Right renal cortex interstitium (tissue), 3 donors: Measurements from ENCODE around the gene TBC1D4. TPM values are rescaled to one million over a fixed set of nuclear protein-coding genes. Genes with fewer than 3 reads are reported as not detected.
"Not testable (repeated sequence)": the region's sequence is repeated elsewhere in the genome, so short reads cannot be mapped to it uniquely, and the experiment has no call there.

Source experiments
- DNase-seq, 3 donors: peaks; one replicate each; pipeline ENCODE4 v3.0.0-alpha.2; 2013; ENCODE audit warnings: low read depth in 3 of 3, low spot score in 2 of 3
- polyA plus RNA-seq, 3 donors: library from polyadenylated mRNA; unstranded; fragments of 120-200 nt; gene quantifications; one replicate each; pipeline ENCODE4 v1.2.1, GENCODE V29; 2013; ENCODE audit not compliant: insufficient read length in 3 of 3

TBC1D4 gene
- polyA plus RNA-seq, 3 donors = 49.1 to 56.6 (median 53.3) TPM

DNA sequence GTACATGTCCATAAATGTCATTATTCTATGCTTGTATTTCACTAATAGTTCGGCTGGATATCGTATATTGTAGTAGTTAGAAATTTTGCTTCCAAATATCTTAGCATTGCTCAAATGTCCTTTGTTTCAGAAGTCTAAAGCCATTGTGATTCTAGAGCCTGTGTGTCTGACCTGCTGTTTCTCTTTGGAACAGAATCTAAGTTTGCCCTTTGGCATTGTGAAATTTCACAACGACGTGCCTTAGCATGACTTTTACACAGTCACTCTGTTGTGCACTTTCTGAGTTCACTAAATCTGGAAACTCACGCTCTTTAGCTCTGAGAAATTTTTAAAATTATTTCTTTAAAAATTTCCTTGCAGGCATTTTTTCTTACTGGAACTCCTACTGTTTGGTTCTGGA, 152.2 kb downstream of the TBC1D4 start:
- no peak for DNase-seq

DNA sequence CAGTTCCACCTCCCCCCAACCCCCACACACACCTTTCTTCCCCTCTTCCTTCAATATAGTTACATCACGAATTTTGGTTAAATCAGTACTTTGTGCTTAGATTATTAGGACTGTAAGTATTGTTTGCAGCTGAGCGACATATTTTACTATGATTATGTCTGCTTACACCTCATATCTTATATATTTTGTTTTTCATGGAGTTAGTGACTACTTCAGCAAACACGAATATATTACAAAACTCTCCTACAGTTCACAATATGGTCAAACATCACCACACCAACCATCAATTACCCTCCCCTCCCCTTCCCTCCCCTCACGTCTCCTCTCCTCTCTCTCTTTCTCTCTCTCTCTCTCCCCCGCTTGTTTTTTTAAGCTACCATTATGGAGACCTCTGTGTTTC, 152.9 kb downstream of the TBC1D4 start:
- no peak for DNase-seq

DNA sequence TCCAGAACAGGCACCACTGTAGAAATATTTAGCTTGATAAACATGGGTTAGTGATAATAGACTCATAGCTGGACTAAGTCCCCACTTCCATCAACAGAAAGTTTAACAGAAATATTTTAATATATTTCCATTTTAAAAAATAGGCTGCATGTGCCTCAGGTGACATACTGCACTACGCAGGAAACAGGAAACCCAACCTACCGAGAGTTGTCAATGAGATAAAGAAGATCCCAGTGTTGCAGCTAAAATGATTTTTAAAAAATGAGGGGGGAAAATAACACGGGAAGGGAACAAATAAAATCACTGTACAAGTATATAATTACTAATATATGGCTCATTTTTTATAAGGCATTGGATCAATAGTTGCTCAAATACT, 154.8 kb downstream of the TBC1D4 start:
- no peak for DNase-seq

GRCh38 chr13:75326173-75327134, 155.5 kb downstream of the TBC1D4 start:
- no peak for DNase-seq

DNA sequence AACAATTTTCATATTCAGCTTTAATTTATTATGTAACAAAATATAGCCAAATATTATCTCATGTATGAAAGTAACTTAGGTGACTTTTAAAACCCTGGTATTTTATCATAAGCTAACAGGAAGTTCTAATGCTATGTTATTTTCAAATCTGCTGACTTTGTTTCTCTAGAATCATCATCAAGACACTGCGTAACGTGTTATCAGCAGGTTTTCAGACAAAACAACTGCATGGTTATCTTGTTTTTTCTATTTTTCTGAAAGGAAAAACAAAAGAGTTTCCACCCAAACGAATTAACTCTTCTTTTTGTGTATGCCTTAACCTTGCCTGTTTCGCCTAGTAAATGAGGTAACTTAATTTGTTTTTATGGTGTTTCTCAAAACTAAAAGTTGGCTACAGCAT, 156.3 kb downstream of the TBC1D4 start:
- DNase-seq = no peak

DNA sequence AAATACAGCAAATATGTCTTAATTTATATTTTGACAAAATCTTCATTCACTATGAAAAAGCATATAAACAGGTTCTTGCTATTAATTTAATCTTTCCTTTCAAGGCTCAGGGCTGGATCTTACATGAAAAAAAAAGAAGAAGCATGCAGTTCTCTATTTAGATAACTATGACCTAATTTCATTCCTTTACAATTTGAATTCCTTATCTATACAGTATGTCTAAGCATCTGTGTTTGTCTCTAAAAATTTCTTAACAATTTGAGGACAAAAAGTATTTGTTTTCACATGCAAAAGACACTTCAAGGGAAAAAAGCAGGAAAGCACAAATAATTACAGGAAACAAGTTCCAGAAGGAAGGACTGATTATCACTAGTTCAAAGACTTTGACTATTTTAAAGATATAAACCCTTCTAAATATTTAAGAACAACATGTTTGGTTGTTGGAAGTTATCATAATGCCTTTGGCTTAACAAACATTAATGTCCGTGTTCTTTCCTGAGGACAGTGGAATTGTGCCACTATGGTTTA, 157.5 kb downstream of the TBC1D4 start:
- no peak for DNase-seq

- DNase-seq = no peak
Observed at GRCh38 chr13:75321084-75321483, 160.9 kb downstream of the TBC1D4 start.

DNA sequence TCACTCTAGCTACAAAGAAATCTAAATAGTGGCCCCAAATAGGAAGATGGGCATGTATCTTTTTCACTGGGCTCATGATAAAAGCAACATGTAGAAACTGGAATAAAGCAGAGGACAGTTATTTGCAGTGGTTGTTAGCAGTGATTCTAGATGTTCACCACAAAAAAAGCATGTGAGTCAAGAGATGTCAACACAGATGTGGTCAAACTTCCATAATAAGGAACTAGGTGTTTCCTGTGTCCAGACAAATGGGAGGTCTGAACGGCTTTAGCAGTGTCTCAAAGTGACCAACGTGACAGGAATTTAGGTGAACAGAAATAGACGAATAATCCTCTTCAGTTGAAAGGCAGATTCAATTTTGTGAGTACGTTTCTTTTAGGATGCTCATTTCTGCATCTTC, 162.7 kb downstream of the TBC1D4 start:
- DNase-seq = no peak

DNA sequence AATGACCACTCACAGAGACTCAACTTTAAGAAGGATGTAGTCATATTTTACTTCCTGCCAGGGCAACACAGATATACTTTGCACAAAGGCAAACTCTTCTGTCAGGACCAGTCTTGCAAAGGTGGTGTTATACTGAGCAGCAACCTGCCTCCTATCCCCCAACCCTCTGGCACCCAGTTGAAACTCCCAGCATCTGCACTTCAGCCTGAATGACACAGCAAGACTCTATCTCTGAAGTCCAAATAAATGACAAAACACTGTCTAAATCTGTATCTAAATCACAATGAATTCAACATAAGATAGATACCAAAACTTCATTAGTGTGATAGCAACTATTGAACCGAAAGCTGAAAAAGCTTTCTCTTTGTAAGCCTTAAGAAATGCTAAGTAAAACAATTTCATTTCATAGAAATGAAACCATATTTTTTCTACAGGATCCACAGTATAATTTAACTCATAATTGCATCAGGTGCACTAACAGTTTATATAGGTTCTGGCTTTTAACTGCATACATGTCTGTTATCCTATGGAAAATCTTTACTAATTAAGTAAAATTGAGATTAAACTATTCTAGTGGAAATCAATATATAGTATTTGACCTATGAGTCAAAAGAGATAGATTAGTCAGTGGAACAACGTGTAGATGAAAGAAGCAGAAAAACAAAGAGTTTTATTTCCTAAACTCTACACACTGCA, 163.7 kb downstream of the TBC1D4 start:
- no peak for DNase-seq

GRCh38 chr13:75316427-75316826, 165.5 kb downstream of the TBC1D4 start:
- DNase-seq = no peak

DNA sequence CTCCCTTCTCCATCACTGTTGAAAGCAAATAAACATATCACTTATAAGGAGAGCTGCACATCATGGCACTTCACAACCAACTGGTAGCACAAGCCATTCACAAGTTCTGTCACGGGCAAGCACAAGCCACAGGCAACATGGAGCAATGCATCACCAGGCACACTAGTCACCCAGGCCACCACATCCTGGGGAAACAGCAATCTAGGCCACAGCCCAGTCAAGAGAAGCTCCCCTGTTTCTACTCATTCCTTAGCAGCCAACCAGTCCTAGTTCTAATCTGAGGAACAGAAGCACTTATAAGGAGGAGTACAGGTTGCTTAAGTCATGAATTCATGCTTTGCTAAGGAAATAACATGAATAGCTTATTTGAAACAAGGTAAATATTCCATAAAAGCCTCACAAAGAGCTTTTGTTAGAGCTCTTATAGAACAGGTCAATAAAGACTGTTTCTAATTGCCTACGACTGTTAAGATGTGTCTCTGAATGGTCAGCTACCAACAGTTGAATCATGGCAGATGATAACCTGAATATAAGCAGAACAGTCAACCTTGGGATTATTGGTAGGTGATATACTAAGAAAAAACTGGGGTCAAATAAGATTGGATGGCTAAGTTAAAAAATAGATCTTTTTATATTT, 169.0 kb downstream of the TBC1D4 start:
- no peak for DNase-seq

DNA sequence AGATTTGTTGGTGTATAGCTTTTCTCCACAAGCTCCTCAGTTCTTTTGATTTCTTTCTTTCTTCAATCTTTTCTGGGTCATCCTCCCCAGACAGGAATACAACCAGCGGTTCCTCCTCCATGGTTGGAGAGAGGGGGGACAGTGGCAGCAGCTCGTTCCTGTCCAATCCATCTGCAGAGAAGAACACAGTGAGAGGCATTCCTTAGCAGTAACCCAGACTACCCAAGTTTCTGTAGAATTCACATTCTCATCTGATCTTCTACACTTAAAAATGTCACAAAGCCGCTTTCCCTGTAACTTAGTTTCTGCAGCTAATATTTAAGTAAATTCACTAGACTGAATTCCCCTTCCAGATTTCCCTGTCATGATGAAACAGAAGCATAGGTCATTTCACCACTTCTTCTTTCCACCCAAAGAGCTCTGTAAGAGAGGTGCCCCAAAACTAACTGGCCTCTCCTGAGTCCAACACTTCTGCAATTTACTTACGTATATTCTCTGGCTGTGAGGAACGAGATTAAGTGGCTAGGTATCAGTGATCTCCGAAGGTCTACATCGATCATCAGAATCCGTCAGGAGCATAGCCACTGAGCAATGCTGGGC, 171.9 kb downstream of the TBC1D4 start:
- DNase-seq = no peak

- no peak for DNase-seq
Observed at GRCh38 chr13:75308222-75308621, 173.7 kb downstream of the TBC1D4 start.

- DNase-seq = no peak
Observed at GRCh38 chr13:75307370-75307949, 174.5 kb downstream of the TBC1D4 start.

DNA sequence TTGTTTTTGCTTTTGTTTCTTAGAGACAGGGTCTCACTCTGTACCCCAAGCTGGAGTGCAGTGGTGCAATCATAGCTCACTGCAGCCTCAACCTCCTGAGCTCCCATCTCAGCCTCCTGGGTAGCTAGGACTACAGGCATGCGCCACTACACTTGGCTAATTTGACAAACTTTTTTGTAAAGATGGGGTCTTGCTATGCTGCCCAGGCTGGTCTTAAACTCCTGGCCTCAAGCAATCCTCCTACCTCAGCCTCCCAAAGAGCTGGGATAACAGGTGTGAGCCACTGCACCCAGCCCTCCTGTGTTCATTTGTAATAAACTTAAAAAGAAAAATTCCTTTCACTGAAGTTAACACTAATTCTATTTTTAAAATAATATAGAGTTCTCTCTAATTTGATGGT, 175.0 kb downstream of the TBC1D4 start:
- DNase-seq = not testable (repeated sequence)

DNA sequence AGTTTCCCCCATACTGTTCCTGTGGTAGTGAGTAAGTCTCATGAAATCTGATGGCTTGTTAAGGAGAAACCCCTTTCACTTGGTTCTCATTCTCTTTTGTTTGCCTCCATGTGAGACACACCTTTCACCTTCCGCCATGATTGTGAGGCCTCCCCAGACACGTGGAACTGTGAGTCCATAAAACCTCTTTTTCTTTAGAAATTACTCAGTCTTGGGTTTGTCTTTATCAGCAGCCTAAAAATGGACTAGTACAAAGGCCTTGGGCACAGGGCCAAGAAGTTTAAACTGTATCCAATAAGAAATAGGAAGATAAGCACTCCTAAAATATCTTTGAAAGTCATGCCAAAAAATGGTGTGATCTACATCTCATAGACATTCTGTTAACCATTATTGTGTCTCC, 176.9 kb downstream of the TBC1D4 start:
- DNase-seq = no peak

DNA sequence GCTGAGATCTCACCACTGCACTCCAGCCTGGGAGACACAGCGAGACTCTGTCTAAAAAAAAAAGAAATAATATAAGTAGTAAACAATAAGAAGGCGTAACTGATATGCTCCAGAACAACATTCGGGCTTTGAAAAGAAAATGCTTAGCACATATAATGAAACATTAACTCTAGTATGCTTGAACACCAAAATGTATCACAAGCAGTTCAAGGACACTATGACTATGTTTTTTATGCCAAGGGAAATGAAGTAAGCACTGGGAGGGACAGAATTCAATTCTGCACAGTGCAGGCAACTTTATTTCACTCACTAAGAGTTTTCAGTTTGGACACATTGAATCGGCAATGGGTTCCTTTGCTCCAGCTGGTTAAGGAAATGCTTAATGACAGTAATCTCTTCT, 178.7 kb downstream of the TBC1D4 start:
- no peak for DNase-seq

- DNase-seq = no peak
Observed at GRCh38 chr13:75302071-75302698, 179.8 kb downstream of the TBC1D4 start.

DNA sequence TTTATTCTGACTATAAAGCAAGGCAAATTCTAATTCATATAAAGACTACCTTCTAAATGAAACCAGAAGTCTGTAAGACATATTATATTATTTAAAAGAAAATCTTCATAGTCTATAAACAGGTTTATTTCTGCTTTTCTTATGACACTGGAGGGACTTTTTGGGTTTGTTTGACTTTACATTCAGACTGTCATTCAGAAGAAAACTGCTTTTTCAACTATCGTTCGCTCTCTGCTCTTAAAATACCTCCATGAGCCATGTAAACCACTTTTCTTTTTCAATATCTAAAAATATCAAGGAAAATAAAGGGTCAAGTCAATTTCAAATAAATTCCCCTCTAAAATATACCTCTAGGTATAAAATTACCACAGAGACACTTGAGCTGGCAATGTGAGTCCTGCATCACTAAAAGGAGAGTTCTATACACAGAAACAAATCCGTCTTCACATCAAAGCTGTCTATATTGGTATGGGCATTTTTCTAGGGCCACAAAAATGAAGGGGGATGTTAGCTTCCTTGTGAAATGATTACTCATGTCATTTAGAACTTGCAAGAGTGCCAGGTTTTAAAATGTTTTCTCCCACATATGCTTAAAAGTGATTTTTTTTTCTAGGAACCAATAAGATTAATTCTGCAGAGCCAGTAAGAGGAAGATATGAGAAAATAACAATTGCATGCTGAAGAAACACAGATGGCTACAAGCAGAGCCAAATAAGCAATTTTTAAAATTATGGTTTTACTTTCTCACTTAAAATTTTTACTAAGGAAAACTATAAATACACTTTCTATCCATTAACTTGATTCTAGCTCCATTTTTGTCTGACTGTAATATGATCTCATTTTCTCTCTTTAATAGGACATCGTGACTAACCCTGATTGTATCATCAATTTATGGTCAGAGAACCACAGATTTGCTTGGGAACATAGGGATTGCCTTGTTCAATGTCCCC, 181.8 kb downstream of the TBC1D4 start:
- no peak for DNase-seq
